Measurements from ENCODE around the gene KIR2DL4.
"Not testable (repeated sequence)": the region's sequence is repeated elsewhere in the genome, so short reads cannot be mapped to it uniquely, and the experiment has no call there.

KIR2DL4 gene

DNA sequence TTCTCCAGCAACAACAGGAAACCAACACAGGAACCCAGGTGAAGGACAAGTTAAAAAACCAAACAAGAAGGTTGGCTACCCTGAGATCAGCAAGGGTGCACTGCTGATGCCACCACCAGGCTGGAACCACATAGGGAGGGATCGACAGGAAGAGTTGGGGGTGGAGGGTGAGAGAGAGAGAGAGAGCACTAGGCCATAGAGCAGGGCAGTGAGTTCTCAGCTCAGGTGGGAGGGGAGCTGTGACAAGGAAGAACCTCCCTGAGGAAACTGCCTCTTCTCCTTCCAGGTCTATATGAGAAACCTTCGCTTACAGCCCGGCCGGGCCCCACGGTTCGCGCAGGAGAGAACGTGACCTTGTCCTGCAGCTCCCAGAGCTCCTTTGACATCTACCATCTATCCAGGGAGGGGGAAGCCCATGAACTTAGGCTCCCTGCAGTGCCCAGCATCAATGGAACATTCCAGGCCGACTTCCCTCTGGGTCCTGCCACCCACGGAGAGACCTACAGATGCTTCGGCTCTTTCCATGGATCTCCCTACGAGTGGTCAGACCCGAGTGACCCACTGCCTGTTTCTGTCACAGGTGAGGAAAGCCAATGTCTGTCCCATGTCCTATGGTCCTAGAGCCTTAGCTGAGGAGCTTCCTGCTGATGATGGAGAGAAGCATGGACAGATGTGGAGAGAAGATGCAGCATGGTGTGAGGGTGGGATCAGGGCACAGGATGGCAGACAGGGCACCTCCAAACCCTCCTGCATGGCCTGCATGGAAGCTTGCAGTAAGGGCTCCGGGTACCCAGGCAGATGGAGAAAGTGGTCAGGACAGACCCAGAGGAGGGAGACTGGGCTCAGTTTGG is 2.5 kb downstream of the KIR2DL4 start:
- no peak for DNase-seq

DNA sequence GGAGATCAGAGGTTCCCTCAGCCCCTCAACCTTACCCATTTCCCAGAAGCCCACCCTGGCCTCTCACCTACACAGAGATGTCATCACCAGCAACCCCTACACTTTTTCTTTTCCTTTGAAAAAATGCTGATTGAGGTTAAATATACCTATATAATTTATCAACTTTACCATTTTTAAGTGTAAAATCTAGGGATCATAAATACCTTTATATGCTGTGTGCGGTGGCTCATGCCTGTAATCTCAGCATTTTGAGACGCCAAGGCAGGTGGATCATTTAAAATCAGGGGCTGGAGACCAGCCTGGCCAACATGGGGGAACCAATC is 3.1 kb downstream of the KIR2DL4 start:
- no peak for DNase-seq

DNA sequence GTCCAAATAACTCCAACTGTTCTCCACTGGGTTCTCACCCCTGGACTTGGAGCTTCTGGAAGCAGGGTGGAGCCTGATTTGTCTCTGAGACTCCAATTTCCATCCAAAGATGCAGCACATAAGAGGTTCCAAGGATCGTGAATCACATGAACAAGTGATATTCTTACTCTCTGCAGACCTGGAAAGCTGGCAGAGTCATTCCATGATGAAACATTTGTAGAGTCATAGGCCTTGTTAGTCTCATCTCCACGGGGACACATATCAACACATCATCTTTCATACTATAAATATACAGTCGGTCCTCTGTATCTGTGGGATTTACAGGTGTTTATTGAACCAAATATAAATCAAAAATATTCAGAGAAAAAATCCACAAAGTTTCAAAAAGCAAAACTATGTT is 11.2 kb downstream of the KIR2DL4 start:
- not testable (repeated sequence) for DNase-seq

DNA sequence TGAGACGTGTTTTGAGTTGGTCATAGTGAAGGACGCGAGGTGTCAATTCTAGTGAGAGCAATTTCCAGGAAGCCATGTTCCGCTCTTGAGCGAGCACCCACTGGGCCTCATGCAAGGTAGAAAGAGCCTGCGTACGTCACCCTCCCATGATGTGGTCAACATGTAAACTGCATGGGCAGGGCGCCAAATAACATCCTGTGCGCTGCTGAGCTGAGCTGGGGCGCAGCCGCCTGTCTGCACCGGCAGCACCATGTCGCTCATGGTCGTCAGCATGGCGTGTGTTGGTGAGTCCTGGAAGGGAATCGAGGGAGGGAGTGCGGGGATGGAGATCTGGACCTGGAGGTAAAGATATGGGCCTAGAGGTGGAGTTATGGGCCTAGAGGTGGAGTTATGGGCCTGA is 12.8 kb downstream of the KIR2DL4 start, which contains the start of gene KIR3DL1:
Gene KIR3DL1, plus strand, starts transcription at position 218 of the 400 bp plus-strand sequence.
- not testable (repeated sequence) for DNase-seq

DNA sequence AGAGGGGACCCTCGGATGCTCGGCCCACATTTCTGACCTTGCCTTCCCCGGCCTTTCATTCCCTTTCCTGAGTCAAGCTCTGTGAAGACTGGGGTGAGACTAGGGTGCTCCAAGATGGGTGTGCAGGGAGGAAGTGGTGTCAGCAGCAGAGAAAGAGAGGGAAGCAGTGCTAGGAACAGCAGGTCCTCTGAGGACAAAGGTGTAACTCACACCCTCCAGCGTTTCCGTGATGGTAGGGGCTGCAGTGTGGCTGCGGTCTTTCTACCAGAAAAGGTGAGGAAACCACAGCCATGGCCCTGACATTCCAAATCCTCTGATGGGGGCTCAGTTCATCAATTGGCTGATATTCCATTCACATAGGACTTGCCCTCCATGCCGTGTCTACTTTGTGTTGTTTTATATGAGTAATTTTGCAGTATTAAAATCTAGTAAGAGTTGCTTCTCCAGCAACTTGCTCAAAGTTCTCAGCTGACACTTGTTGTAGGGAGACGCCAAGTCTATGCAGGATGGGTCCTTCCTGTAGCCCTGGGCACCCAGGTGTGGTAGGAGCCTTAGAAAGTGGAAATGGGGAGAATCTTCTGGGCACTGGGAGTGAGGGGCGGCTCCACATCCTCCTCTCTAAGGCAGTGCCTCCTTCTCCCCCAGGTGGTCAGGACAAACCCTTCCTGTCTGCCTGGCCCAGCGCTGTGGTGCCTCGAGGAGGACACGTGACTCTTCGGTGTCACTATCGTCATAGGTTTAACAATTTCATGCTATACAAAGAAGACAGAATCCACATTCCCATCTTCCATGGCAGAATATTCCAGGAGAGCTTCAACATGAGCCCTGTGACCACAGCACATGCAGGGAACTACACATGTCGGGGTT is 14.5 kb downstream of the KIR2DL4 start:
- no peak for DNase-seq

DNA sequence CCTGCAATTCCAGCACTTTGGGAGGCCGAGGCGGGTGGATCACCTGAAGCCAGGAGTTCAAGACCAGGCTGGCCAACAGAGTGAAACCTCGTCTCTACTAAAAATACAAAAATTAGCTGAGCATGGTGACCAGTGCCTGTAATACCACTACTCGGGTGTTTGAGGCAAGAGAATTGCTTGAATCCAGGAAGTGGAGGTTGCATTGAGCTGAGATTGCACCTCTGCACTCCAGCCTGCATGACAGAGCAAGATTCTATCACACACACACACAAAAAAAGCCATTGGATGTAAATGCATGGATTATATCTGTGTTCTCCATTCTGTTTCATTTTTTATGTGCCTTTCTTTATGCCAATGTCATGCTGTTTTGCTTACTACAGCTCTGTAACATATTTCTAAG is 21.0 kb downstream of the KIR2DL4 start:
- DNase-seq: not testable (repeated sequence)

DNA sequence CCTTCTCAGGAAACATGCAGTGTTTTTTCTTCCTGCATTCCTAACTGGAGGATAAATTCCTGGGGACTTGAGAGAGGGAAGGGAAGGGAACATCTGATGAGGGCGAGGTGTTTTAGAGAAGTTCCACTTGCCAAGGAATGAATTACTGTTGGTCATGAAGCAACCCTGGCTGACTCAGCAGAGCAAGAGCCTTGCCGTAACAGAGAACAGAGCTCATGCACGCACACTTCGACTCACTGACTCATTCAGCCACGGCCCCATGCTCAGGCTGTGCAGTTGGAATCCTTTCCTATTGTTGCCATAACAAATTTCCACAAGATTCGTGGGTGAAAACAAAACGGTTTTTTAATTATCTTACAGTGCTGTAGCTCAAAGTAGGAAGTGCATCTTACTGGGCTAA is 21.9 kb downstream of the KIR2DL4 start:
- not testable (repeated sequence) for DNase-seq

DNA sequence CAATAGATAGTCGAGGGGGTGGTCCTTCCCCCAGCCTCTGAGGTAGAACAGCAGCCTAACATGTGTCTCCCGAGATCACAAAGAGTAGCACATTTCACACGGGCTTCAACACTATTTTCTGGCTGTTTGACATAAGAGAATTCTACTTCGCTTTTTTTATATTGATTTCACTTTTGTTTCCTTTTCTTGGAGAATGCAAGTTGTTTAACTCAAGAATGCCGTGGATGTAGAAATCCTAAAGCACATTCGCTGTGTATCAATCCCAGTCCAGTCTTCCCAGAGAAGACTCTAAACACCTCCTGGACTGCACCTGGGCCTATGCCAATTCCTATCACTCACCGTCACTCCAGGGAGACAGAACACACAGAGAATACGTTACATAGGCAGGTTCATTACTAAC is 24.7 kb downstream of the KIR2DL4 start:
- DNase-seq: not testable (repeated sequence)

DNA sequence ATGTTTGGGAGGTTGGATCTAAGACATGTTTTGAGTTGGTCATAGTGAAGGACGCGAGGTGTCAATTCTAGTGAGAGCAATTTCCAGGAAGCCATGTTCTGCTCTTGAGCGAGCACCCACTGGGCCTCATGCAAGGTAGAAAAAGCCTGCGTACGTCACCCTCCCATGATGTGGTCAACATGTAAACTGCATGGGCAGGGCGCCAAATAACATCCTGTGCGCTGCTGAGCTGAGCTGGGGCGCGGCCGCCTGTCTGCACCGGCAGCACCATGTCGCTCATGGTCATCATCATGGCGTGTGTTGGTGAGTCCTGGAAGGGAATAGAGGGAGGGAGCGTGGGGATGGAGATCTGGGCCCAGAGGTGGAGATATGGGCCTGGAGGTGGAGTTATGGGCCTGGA is 29.1 kb downstream of the KIR2DL4 start, which contains the start of gene KIR2DS4:
Gene KIR2DS4, plus strand, starts transcription at position 181 of the 400 bp plus-strand sequence.
- not testable (repeated sequence) for DNase-seq

DNA sequence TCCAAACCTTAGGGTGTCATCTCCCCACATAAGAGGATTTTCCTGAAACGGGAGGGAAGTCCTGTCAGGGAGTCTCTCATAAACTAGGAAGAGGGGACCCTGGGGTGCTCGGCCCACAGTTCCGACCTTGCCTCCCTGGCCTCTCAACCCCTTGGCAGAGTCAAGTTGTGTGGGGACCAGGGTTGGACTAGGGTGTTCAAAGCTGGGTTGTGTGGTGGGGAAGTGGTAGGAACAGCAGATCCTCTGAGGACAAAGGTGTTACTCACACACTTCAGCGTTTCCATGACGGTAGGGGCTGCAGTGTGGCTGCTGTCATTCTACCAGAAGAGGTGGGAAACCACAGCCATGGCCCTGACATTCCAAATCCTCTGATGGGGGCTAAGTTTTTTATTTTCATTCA is 31.7 kb downstream of the KIR2DL4 start:
- not testable (repeated sequence) for DNase-seq

DNA sequence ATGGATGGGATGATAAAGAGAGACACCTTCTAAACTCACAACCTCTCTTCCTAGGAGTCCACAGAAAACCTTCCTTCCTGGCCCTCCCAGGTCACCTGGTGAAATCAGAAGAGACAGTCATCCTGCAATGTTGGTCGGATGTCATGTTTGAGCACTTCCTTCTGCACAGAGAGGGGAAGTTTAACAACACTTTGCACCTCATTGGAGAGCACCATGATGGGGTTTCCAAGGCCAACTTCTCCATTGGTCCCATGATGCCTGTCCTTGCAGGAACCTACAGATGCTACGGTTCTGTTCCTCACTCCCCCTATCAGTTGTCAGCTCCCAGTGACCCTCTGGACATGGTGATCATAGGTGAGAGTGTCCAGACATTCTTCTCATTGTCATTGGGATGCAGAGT is 34.1 kb downstream of the KIR2DL4 start:
- DNase-seq: not testable (repeated sequence)

DNA sequence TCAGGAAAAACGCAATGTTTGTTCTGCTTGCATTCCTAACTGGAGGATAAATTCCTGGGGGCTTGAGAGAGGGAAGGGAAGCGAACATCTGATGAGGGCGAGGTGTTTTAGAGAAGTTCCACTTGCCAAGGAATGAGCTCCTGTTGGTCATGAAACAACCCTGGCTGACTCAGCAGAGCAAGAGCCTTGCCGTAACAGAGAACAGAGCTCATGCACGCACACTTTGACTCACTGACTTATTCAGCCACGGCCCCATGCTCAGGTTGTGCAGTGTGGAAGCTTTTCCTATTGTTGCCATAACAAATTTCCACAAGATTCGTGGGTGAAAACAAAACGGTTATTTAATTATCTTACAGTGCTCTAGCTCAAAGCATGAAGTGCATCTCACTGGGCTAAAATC is 39.8 kb downstream of the KIR2DL4 start:
- not testable (repeated sequence) for DNase-seq

DNA sequence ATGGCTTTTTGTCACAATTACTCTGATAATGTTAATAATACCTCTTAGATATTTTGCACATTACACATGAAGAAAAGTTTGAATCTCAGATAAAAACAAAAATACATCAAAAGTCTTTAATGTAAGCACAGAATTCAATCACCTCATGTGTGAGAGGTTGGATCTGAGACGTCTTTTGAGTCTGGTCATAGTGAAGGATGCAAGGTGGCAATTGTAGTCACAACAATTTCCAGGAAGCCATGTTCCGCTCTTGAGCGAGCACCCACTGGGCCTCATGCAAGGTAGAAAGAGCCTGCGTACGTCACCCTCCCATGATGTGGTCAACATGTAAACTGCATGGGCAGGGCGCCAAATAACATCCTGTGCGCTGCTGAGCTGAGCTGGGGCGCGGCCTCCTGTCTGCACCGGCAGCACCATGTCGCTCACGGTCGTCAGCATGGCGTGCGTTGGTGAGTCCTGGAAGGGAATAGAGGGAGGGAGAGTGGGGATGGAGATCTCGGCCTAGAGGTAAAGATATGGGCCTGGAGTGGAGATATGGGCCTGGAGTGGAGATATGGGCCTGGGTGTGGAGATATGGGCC is 46.7 kb downstream of the KIR2DL4 start, which contains the start of gene KIR3DL2:
Gene KIR3DL2, plus strand, starts transcription at position 383 of the 580 bp plus-strand sequence. Its CDS starts 33 bp downstream, at position 416.
- DNase-seq: not testable (repeated sequence)

DNA sequence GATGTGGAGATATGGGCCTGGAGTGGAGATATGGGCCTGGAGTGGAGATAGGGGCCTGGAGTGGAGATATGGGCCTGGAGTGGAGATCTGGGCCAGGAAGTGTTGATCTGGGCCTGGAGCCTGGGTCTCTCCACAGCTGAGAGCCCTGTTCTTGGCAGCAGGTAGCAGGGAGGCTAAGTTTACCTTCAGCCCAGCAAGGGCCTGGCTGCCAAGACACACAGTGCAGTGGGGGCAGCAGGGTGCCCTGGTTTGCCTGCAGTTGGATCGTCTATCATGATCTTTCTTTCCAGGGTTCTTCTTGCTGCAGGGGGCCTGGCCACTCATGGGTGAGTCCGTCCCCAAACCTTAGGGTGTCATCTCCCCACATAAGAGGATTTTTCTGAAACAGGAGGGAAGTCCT is 47.5 kb downstream of the KIR2DL4 start:
- DNase-seq: no peak

DNA sequence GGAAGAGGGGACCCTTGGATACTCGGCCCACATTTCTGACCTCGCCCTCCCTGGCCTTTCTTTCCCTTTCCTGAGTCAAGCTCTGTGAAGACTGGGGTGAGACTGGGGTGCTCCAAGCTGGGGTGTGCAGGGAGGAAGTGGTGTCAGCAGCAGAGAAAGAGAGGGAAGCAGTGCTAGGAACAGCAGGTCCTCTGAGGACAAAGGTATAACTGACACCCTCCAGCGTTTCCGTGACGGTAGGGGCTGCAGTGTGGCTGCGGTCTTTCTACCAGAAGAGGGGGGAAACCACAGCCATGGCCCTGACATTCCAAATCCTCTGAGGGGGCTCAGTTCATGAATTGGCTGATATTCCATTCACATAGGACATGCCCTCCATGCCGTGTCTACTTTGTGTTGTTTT is 47.9 kb downstream of the KIR2DL4 start:
- DNase-seq: no peak

DNA sequence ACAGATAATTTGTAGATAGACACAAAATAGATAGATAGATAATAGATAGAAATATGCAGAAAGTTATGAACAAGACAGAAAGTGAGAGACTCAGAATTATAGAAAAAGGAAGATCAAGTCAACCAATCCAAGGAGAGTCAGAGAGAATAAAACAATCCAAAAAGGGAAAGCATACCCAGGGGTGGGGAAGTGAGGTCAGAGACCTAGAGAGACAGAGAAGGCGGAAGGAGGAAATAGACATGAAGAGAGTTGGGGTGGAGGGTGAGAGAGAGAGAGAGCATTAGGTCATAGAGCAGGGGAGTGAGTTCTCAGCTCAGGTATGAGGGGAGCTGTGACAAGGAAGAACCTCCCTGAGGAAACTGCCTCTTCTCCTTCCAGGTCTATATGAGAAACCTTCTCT is 51.8 kb downstream of the KIR2DL4 start:
- DNase-seq: not testable (repeated sequence)

DNA sequence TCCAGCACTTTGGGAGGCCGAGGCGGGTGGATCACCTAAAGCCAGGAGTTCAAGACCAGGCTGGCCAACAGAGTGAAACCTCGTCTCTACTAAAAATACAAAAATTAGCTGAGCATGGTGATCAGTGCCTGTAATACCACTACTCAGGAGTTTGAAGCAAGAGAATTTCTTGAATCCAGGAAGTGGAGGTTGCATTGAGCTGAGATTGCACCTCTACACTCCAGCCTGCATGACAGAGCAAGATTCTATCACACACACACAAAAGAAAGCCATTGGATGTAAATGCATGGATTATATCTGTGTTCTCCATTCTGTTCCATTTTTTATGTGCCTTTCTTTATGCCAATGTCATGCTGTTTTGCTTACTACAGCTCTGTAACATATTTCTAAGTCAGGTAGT is 55.1 kb downstream of the KIR2DL4 start:
- not testable (repeated sequence) for DNase-seq

DNA sequence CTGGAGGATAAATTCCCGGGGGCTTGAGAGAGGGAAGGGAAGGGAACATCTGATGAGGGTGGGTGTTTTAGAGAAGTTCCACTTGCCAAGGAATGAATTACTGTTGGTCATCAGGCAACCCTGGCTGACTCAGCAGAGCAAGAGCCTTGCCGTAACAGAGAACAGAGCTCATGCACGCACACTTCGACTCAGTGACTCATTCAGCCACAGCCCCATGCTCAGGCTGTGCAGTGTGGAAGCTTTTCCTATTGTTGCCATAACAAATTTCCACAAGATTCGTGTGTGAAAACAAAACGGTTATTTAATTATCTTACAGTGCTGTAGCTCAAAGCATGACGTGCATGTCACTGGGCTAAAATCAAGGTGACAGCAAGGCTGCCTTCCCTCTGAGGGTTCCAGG is 56.0 kb downstream of the KIR2DL4 start:
- DNase-seq: not testable (repeated sequence)

DNA sequence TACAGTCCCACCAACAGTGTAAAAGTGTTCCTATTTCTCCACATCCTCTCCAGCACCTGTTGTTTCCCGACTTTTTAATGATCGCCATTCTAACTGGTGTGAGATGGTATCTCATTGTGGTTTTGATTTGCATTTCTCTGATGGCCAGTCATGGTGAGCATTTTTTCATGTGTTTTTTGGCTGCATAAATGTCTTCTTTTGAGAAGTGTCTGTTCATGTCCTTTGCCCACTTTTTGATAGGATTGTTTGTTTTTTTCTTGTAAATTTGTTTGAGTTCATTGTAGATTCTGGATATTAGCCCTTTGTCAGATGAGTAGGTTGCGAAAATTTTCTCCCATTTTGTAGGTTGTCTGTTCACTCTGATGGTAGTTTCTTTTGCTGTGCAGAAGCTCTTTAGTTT is 60.0 kb downstream of the KIR2DL4 start:
- DNase-seq: not testable (repeated sequence)

Data from NCI-H446 treated with DMSO at 0.1 percent for 48 hours (cell line).